Astrocyte (in vitro differentiated cells and primary cell): ENCODE data around the gene CTNNAL1. TPM values are rescaled to one million over a fixed set of nuclear protein-coding genes. Genes with fewer than 3 reads are reported as not detected.

Source experiments
- DNase-seq: peaks from one replicate; pipeline ENCODE4 v3.0.0-alpha.2; 2010; ENCODE audit warnings: low read depth
- FAIRE-seq: peaks from 2 replicates; lab custom pipeline; 2011; peaks lifted over from hg19 to GRCh38; lab: Jason Lieb, UNC
- H2AFZ ChIP-seq: 2 replicates; pipeline ENCODE4 v1.6.0; 2012; ENCODE audit warnings: low read depth, low read length, inconsistent platforms
- H3K27ac ChIP-seq: 2 replicates; pipeline ENCODE4 v1.5.1; 2011; ENCODE audit warnings: low read depth, low read length, inconsistent platforms
- H3K27me3 ChIP-seq: 2 replicates; pipeline ENCODE4 v1.6.0; 2011; ENCODE audit warnings: low read length, inconsistent platforms; ENCODE audit not compliant: insufficient read depth
- H3K36me3 ChIP-seq: 2 replicates; pipeline ENCODE4 v1.5.1; 2011; ENCODE audit warnings: low read length, inconsistent platforms; ENCODE audit not compliant: insufficient read depth
- H3K4me1 ChIP-seq: 2 replicates; pipeline ENCODE4 v1.5.1; 2011; ENCODE audit warnings: low read length, inconsistent platforms; ENCODE audit not compliant: insufficient read depth
- H3K4me2 ChIP-seq: 2 replicates; pipeline ENCODE4 v1.6.0; 2012; ENCODE audit warnings: low read length, inconsistent platforms
- H3K4me3 ChIP-seq: 2 replicates; pipeline ENCODE4 v1.5.1; 2011; ENCODE audit warnings: low read depth, mild to moderate bottlenecking, low read length, inconsistent platforms; ENCODE audit not compliant: insufficient read depth
- H3K79me2 ChIP-seq: 2 replicates; pipeline ENCODE4 v1.6.0; 2012; ENCODE audit warnings: mild to moderate bottlenecking, low read length, inconsistent platforms; ENCODE audit not compliant: insufficient read depth
- H3K9ac ChIP-seq: 2 replicates; pipeline ENCODE4 v1.6.0; 2012; ENCODE audit warnings: mild to moderate bottlenecking, low read length, inconsistent platforms
- H3K9me3 ChIP-seq: 2 replicates; pipeline ENCODE4 v1.5.1; 2012; ENCODE audit warnings: low read depth, mild to moderate bottlenecking, low read length, inconsistent platforms; ENCODE audit not compliant: insufficient read depth
- H4K20me1 ChIP-seq: 2 replicates; pipeline ENCODE4 v1.6.0; 2012; ENCODE audit warnings: low read length, inconsistent platforms; ENCODE audit not compliant: insufficient read depth
- H3K27ac Mint-ChIP-seq: one replicate; pipeline ENCODE4 v1.8.0; 2021; ENCODE audit warnings: mild to moderate bottlenecking, mixed read lengths; ENCODE audit not compliant: unreplicated experiment
- H3K27me3 Mint-ChIP-seq: one replicate; pipeline ENCODE4 v1.8.0; 2021; ENCODE audit warnings: low read depth, mixed read lengths; ENCODE audit not compliant: unreplicated experiment
- H3K36me3 Mint-ChIP-seq: one replicate; pipeline ENCODE4 v1.8.0; 2021; ENCODE audit warnings: low read depth, mixed read lengths; ENCODE audit not compliant: unreplicated experiment
- H3K4me1 Mint-ChIP-seq: one replicate; pipeline ENCODE4 v1.8.0; 2021; ENCODE audit warnings: low read depth, mixed read lengths; ENCODE audit not compliant: unreplicated experiment
- H3K4me3 Mint-ChIP-seq: one replicate; pipeline ENCODE4 v1.8.0; 2021; ENCODE audit warnings: mild to moderate bottlenecking, moderate library complexity, mixed read lengths; ENCODE audit not compliant: unreplicated experiment
- H3K9me3 Mint-ChIP-seq: one replicate; pipeline ENCODE4 v1.8.0; 2021; ENCODE audit warnings: mild to moderate bottlenecking, mixed read lengths; ENCODE audit not compliant: unreplicated experiment
- EZH2 ChIP-seq: IDR thresholded peaks from 2 replicates; pipeline ENCODE4 v1.6.1; 2012; ENCODE audit warnings: mild to moderate bottlenecking, low read length, inconsistent platforms; ENCODE audit not compliant: insufficient read depth
- microRNA-seq: library from miRNA; unstranded; fragments of <30 nt; microRNA quantifications from one replicate; pipeline ENCODE4 v1.2.0, GENCODE V29; 2020
- total RNA-seq: library from RNA; stranded (reverse); gene quantifications from 2 replicates; pipeline ENCODE4 v1.2.1, GENCODE V29; 2021
- TF ChIP-seq, protein P1 (sequence below): IDR thresholded peaks from 2 replicates; pipeline ENCODE4 v1.5.1; 2011; ENCODE audit warnings: low read depth, mild to moderate bottlenecking, inconsistent platforms, low read length, moderate library complexity; ENCODE audit not compliant: insufficient read depth

The CTNNAL1 gene
- total RNA-seq, 1 donor from 2014 or later, result 35.1 TPM

DNA sequence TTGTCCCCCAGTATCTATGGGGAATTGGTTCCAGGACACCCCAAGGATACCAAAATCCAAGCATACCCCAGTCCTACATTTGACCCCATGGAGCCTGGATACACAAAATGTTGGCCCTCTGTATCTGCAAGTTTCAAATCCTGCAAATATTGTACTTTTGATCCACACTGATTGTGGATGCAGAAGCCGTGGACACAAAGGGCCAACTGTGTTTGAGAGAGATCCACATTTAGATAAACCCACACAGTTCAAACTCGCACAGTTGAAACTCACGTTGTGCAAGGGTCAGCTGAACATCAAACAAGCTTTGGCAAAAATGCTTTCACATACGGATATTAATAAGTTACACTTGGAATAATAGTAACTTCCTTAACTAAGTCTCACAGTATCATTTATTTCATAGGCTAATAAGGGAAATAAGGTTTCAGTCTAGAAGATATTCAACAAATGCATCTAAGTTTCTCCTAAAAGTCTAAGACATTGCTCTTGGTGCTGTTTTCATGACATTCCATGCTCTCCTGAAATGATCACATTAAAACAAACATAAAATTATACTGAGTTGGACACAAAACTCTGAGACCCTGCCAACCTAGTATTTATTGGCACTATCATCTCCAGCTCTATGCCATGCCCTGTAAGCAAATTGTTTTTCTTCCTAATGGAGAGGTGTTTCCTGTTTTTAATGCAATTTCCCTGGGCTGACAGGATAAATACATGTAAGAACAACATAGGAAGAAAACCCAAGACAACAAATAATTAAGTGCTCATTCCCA lies 118.9 kb downstream of the CTNNAL1 start:
- FAIRE-seq, result no peak
- no peak overlapping the region for H3K9ac ChIP-seq
- Mint-ChIP-seq H3K36me3 (peaks cover 14% of the 10 kb centered on the region), H3K27ac (no peak overlapping the region), H3K27me3 (no peaks in the 10 kb centered on the region), H3K4me3 (no peak overlapping the region), H3K9me3 (no peaks in the 10 kb centered on the region), H3K4me1 (peaks cover 3% of the 10 kb centered on the region)
- no peaks in the 10 kb centered on the region for H4K20me1 ChIP-seq
- H3K4me2 ChIP-seq, result no peak overlapping the region
- TF ChIP-seq, protein P1, sequence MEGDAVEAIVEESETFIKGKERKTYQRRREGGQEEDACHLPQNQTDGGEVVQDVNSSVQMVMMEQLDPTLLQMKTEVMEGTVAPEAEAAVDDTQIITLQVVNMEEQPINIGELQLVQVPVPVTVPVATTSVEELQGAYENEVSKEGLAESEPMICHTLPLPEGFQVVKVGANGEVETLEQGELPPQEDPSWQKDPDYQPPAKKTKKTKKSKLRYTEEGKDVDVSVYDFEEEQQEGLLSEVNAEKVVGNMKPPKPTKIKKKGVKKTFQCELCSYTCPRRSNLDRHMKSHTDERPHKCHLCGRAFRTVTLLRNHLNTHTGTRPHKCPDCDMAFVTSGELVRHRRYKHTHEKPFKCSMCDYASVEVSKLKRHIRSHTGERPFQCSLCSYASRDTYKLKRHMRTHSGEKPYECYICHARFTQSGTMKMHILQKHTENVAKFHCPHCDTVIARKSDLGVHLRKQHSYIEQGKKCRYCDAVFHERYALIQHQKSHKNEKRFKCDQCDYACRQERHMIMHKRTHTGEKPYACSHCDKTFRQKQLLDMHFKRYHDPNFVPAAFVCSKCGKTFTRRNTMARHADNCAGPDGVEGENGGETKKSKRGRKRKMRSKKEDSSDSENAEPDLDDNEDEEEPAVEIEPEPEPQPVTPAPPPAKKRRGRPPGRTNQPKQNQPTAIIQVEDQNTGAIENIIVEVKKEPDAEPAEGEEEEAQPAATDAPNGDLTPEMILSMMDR, result no peak
- no peak for TF ChIP-seq EZH2
- H3K27me3 ChIP-seq, result no peaks in the 10 kb centered on the region
- H3K9me3 ChIP-seq, result no peaks in the 10 kb centered on the region
- H3K36me3 ChIP-seq, result peaks cover 24% of the 10 kb centered on the region
- H3K4me3 ChIP-seq, result no peak overlapping the region
- no peaks in the 10 kb centered on the region for H3K4me1 ChIP-seq
- no peak for DNase-seq
- H3K27ac ChIP-seq, result no peak overlapping the region
- H2AFZ ChIP-seq, result no peak overlapping the region
- no peaks in the 10 kb centered on the region for H3K79me2 ChIP-seq

Small RNA genes within 50 kb of the gene (microRNA-seq; reads per million reads assigned to microRNA genes)
- gene MIR32, result 579 reads per million, percentile 78 among the genes with 10 or more reads in this experiment

Other genes starting within 250 kb of the CTNNAL1 start
- not detected in 2 replicates for gene ACTL7B, start 157.5 kb downstream of the CTNNAL1 start, total RNA-seq
- not detected in 2 replicates for gene ACTL7A, start 151.2 kb downstream of the CTNNAL1 start, total RNA-seq
- 20.7 and 23.4 TPM in 2 replicates for gene ELP1, start 79.4 kb downstream of the CTNNAL1 start, total RNA-seq
- 16.3 and 16.7 TPM in 2 replicates for gene ABITRAM, start 79.1 kb downstream of the CTNNAL1 start, total RNA-seq
- 52.2 and 54.1 TPM in 2 replicates for gene TMEM245, start 106.4 kb upstream of the CTNNAL1 start, total RNA-seq
- 0.43 and 1.1 TPM in 2 replicates for gene FRRS1L, start 153.8 kb upstream of the CTNNAL1 start, total RNA-seq